ENCODE data around the gene SSBP4.

Gene SSBP4

DNA sequence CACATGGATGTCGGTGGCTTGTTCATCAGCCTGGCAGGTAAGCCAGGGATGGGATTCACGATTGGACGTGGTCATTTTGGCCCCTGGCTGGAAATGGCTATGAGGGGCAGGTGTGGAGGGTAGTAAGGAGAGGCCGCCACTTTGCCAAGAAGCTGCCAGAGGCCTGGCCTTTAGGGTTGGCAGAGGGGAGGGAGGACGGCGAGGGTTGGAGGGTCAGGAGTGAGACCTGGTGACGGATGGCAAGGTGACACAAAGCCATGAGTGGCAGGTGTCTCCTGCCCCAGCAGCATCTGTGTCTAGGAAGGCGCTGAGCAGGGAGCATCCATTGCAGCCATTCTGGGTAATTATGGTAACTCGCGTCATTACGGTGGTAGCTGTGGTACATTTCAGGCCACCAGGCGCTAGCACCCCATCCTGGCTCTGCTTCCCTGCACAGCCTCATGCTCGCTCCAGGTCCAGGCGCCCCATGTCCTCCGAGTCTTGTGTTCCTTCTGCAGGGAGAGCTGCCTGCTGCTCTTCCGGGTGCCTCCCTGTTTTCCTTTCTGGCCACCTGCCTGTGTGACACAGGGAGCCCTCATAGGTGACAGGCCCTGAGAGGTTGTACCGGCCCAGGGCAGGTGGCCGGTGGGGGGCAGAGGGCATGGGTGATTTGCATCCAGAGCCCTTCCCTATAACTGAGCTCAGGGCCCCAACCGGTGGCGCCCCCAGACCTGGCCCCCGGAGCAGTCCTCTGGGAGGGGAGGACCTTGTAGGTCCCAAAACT is 4.2 kb downstream of the SSBP4 start:
- DNase-seq (ENCODE audit: low read depth): no peak
- no peak overlapping the region for H3K4me3 ChIP-seq (ENCODE audit: low read depth, low read length)

DNA sequence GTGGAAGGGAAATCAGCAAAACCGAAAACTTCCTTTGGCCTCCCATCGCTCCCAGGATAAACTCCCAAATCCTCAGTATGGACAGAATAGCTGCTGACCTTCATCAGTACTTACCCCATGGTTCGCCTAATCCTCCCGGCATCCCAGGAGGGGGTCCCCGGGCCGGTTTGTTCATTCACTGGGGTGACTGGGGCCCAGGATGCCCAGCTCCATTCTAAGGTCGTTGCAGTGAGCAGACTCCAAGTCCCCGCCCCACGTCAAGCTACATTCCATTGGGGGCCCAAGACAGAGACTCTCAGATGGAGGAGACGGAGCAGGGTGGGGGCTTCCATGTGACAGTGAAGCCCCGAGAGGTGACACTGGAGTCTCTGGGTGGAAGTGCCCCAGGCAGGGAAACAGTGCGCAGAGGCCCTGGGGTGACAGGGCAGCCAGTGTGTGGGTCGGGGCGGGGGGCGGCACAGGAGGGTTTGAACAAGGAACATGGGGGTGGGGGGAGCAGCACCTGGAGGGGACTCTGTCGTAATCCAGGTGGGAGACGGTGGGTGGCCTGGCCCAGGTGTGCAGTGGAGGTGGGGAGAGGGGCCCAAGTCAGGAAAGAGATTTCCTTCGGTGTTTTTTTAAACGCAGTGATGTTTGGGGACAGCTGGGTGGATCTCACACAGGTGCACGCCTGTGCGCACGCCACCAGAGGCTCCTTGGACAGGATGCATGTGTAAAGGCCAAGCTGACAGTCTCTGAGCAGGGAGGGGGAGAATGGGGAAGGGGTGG is 5.1 kb downstream of the SSBP4 start:
- TF ChIP-seq, protein P1, sequence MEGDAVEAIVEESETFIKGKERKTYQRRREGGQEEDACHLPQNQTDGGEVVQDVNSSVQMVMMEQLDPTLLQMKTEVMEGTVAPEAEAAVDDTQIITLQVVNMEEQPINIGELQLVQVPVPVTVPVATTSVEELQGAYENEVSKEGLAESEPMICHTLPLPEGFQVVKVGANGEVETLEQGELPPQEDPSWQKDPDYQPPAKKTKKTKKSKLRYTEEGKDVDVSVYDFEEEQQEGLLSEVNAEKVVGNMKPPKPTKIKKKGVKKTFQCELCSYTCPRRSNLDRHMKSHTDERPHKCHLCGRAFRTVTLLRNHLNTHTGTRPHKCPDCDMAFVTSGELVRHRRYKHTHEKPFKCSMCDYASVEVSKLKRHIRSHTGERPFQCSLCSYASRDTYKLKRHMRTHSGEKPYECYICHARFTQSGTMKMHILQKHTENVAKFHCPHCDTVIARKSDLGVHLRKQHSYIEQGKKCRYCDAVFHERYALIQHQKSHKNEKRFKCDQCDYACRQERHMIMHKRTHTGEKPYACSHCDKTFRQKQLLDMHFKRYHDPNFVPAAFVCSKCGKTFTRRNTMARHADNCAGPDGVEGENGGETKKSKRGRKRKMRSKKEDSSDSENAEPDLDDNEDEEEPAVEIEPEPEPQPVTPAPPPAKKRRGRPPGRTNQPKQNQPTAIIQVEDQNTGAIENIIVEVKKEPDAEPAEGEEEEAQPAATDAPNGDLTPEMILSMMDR (IDR thresholded peaks at IDR 0.05; ENCODE audit: low read depth, low read length, missing control alignments): no peak
- no peak for DNase-seq (ENCODE audit: low read depth)
- H3K4me3 ChIP-seq (ENCODE audit: low read depth, low read length): no peak overlapping the region

More for the DNA sequence above, 4.2 kb downstream of the SSBP4 start:
- TF ChIP-seq, protein P1 (IDR thresholded peaks at IDR 0.05; ENCODE audit: low read depth, low read length, missing control alignments): no peak

DNA sequence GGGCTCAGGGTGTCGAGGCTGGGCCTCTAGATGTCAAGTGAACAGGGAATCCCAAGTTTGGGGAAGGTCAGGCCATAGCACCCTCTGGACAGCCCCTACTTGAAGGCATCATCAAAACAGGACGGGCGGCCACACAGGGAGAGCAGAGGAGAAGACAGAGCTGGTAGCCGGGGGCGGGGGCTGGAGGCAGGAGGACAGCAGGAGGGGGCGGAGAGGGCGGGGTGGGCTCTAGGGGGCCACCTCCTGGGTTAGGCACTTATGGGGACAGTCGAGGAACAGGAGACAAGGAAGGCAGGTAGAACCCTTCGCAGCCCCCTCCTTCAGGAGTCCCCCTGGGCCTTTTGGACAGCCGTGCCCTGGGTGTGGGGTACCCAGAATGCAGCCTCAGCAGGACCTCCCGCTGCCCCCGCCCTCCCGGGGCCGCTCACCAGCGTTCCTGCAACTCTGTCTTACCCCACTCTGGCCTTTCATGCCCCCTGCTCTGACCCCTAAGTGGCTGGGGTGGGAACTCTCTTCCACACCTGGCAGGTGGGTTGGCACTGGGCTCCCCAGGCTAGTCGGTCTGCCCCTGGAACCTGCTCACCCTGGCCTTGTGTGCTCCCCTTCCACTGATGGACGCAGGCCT is 5.8 kb downstream of the SSBP4 start:
- no peak for DNase-seq (ENCODE audit: low read depth)
- TF ChIP-seq, protein P1 (IDR thresholded peaks at IDR 0.05; ENCODE audit: low read depth, low read length, missing control alignments): no peak
- no peak overlapping the region for H3K4me3 ChIP-seq (ENCODE audit: low read depth, low read length)

DNA sequence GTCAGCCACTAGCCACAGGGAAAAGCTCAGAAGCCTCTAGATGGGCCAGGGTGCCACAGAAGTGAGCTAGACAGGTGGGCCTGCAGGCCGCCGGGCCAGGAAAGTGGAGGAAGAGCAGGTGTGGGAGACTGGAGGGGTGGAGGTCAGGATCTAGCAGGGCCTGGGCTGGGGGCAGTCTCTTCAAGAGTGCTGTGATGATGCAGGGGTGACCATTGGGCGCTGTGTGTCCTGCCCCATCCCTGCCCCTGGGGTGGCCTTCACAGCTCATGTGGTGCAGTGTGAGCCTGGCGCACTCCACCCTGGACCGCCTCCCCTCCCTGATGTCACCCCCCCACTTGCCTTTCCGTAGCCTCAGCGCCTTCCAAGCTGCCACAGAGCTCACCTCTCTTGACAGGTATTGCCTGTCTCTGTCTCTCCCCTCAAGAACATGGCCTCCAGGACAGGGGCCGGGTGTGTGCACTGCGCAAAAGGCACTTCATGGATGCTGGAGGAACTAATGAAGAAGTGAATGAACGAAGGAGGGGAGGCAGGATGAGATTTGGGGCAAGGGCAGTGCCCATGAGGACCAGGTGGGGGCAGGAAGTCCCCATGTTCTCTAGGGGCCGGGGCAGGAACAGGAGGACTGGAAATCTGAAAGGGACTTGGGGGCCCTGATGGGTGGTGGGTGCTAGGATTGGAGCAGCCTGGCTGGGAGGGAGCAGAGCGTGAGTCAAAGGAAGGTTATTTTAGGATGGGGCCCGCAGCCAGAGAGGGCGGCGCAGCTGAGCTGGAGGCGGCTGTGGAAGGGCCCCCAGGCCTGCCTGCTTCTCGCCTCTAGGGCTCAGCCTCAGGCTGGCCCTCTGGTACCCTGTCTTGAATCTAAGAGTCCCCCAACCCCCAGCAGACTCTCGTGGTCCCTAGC is 6.6 kb downstream of the SSBP4 start:
- TF ChIP-seq, protein P1 (IDR thresholded peaks at IDR 0.05; ENCODE audit: low read depth, low read length, missing control alignments): no peak
- no peak for DNase-seq (ENCODE audit: low read depth)
- no peak overlapping the region for H3K4me3 ChIP-seq (ENCODE audit: low read depth, low read length)

DNA sequence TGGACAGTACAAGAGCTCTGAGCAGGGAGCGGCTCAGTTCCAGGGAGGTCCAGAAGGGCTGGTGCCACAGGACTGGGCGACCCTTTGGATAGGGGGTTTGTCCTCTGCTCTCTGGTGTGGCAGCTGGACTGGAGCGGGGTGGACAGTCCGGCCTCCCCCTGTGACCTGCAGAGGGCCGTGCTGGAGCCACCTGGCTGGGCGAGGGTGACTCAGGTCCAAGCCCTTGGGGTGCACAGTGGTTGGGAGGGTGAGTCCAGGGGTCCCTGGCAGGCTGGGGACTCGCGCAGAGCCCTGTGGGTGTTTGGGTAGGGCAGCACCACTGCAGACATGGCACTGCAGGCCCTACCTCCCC is 7.2 kb downstream of the SSBP4 start:
- DNase-seq (ENCODE audit: low read depth): no peak
- H3K4me3 ChIP-seq (ENCODE audit: low read depth, low read length): no peak overlapping the region
- TF ChIP-seq, protein P1 (IDR thresholded peaks at IDR 0.05; ENCODE audit: low read depth, low read length, missing control alignments): no peak

DNA sequence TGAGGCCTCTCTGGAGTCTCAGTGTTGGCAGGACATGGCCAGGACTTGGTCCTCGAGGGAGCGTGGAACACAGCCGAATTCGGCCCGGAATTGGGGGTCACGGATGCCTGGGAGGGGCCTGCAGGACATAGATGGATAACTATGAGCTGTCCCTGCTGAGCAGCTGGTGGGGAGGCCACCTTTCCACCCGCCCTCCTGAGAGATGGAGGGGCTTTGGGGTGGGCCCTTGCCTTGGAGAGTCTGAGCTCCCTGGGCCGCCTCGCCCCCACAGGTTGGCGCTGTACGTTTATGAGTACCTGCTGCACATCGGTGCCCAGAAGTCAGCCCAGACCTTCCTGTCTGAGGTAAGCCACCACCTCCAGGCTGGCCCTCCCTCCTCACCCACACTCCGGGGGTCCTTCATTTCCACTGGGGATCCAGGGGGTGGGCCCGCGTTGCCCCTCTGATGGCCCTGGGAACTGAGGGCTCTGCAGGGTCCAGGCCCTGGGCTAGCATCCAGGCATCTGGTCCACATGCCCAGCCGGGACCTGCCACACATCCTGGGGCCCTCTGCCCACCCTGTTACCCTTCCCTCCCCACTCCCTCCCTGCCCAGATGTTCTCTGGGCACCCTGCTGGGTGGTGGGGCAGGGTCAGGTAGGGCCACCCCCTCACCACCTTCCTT is 8.0 kb downstream of the SSBP4 start:
- H3K4me3 ChIP-seq (ENCODE audit: low read depth, low read length): no peak overlapping the region
- DNase-seq (ENCODE audit: low read depth): no peak
- TF ChIP-seq, protein P1 (IDR thresholded peaks at IDR 0.05; ENCODE audit: low read depth, low read length, missing control alignments): no peak
